HEK293T (cell line): ENCODE data around the gene DTNBP1.

Experiments used
- ELF4 ChIP-seq: fragments of 450-650 bp; IDR thresholded peaks from 2 replicates; pipeline ENCODE4 v1.6.1; 2017; ENCODE audit warnings: antibody characterized with exemption
- FOXK2 ChIP-seq: fragments of 450-650 bp; IDR thresholded peaks from 2 replicates; pipeline ENCODE4 v1.6.1; 2016; ENCODE audit warnings: mild to moderate bottlenecking
- FOXM1 ChIP-seq: fragments of 450-650 bp; IDR thresholded peaks from 2 replicates; pipeline ENCODE4 v1.6.1; 2017; ENCODE audit warnings: mild to moderate bottlenecking, borderline replicate concordance
- L3MBTL2 ChIP-seq: fragments of 450-650 bp; conservative IDR thresholded peaks from 2 replicates; pipeline ENCODE4 v1.6.1; 2016; ENCODE audit warnings: mild to moderate bottlenecking
- NFRKB ChIP-seq: fragments of 450-650 bp; IDR thresholded peaks from 2 replicates; pipeline ENCODE4 v1.6.1; 2016; ENCODE audit warnings: mild to moderate bottlenecking, moderate library complexity
- PKNOX1 ChIP-seq: fragments of 450-650 bp; IDR thresholded peaks from 2 replicates; pipeline ENCODE4 v1.6.1; 2016
- SUZ12 ChIP-seq: fragments of 450-650 bp; IDR thresholded peaks from 2 replicates; pipeline ENCODE4 v1.6.1; 2016; ENCODE audit warnings: mild to moderate bottlenecking
- TARDBP ChIP-seq: fragments of 450-650 bp; IDR thresholded peaks from 2 replicates; pipeline ENCODE4 v1.6.1; 2016
- ZNF384 ChIP-seq: fragments of 450-650 bp; IDR thresholded peaks from 2 replicates; pipeline ENCODE4 v1.6.1; 2016

- TF ChIP-seq TARDBP (no peak), NFRKB (no peak), FOXM1 (no peak), L3MBTL2 (no peak), PKNOX1 (no peak), ELF4 (no peak), ZNF384 (no peak), SUZ12 (no peak), FOXK2 (no peak)
Observed at GRCh38 chr6:15490242-15491100, 172.4 kb downstream of the DTNBP1 start.
